ENCODE data around the gene SLC22A13.

- no peak for TF ChIP-seq RAD21 (conservative IDR thresholded peaks at IDR 0.05)
- TF ChIP-seq CTCF (IDR thresholded peaks at IDR 0.05; ENCODE audit: poor library complexity, severe bottlenecking) = no peak
- TF ChIP-seq EZH2 (IDR thresholded peaks at IDR 0.05; ENCODE audit: borderline replicate concordance, insufficient read depth, low read length, poor library complexity, severe bottlenecking) = no peak
- no peak for TF ChIP-seq POLR2AphosphoS5 (IDR thresholded peaks at IDR 0.05)
- no peak for TF ChIP-seq TAF1 (IDR thresholded peaks at IDR 0.05; ENCODE audit: low read depth)
Measured at GRCh38 chr3:38283810-38284755, 18.5 kb downstream of the SLC22A13 start.

Data from neural cell (in vitro differentiated cells).